Measurements from ENCODE around the gene VAC14. TPM values are rescaled to one million over a fixed set of nuclear protein-coding genes. Genes with fewer than 3 reads are reported as not detected.
A peak's percentile ranks its signal among the peaks of the same experiment; 100 is the strongest.

The VAC14 gene
- total RNA-seq, 2 experiments from 2014 or later: 23.0 to 23.6 TPM

DNA sequence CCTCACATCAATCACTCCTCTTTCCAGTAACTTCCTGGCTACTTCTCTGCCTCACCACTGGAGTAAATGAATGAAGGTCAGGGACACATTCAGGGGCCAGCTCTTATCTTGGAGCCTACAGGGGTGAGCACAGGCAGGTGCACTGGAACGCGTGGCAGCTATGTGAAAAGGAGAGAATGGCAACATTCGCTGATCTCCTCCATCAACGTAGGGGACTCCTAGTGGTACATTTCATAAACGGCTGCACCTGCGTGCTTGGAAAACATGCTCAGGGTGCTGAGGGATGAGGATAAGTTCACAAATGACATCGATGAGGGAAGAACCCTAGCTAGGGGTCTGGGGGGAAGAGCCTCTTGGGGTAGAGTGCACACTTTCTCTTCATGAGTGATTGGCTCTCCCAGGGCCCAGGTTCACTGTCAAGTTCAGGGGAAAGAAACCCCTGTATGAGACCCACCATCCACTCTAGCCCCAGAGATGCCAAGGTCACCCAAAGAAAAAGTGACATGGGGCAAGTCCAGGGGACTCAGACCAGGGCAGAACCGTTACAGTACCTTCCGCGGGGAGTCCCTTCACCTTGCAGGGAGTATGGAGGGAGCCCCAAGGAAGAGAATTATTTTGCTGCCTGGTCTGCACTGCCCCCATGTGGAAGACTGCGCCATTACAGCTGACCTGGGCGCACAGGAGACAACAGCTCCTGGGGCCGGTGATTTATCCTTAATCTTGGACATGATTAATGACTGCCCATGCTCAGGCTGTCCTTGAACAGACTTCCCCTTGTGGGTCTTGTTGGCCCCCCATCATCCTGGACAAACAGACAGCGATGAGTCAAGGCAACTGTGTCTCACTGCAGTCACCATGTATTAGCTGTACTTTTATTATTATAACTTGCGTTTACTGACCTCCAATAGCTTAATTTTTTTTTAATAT, 30.1 kb downstream of the VAC14 start:
- DNase-seq (peak; percentile 17 to 66 (median 45)), ATAC-seq (ENCODE audit: poor library complexity) (peak; percentile 84)
- CTCF ChIA-PET: interaction anchor here (0.6 to 1.7 kb wide), 9 partner anchors 9 to 266 kb away, joined by 3 to 5 read pairs (median 3); no protein-coding TSS in a partner anchor
- no peaks in the 10 kb centered on the region for H3K27me3 Mint-ChIP-seq
- no peak overlapping the region for H3K4me3 Mint-ChIP-seq
- Histone ChIP-seq H3K4me1 (ENCODE audit: insufficient read depth, low read length) (no peaks in the 10 kb centered on the region), H3K9me3 (ENCODE audit: control insufficient read depth in 1 of 2, insufficient read depth in 1 of 2, low read length in 2 of 2) (no peaks in the 10 kb centered on the region), H3K27me3 (ENCODE audit: control insufficient read depth in 1 of 2, insufficient read depth in 2 of 2, low read length in 2 of 2) (no peaks in the 10 kb centered on the region), H3K27ac (ENCODE audit: low read depth in 1 of 2, low read length in 2 of 2) (no peak overlapping the region), H3K36me3 (ENCODE audit: insufficient read depth, low read length) (peaks cover 53% of the 10 kb centered on the region), H3K4me3 (ENCODE audit: low read length) (no peak overlapping the region)
- POLR2A ChIA-PET: interaction anchor here (0.8 to 2.4 kb wide), 4 partner anchors 30 to 92 kb away, joined by 3 to 22 read pairs (median 5); no protein-coding TSS in a partner anchor
- no peaks in the 10 kb centered on the region for H3K9me3 Mint-ChIP-seq
- intact Hi-C loops (cut with DNase I, micrococcal nuclease): loop anchor here (1.0 to 10.0 kb wide), 7 partner anchors 34 to 436 kb away; no protein-coding TSS in a partner anchor
- TF ChIP-seq, protein P1, sequence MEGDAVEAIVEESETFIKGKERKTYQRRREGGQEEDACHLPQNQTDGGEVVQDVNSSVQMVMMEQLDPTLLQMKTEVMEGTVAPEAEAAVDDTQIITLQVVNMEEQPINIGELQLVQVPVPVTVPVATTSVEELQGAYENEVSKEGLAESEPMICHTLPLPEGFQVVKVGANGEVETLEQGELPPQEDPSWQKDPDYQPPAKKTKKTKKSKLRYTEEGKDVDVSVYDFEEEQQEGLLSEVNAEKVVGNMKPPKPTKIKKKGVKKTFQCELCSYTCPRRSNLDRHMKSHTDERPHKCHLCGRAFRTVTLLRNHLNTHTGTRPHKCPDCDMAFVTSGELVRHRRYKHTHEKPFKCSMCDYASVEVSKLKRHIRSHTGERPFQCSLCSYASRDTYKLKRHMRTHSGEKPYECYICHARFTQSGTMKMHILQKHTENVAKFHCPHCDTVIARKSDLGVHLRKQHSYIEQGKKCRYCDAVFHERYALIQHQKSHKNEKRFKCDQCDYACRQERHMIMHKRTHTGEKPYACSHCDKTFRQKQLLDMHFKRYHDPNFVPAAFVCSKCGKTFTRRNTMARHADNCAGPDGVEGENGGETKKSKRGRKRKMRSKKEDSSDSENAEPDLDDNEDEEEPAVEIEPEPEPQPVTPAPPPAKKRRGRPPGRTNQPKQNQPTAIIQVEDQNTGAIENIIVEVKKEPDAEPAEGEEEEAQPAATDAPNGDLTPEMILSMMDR (IDR thresholded peaks at IDR 0.05): peak; percentile 86
- no peak overlapping the region for H3K27ac Mint-ChIP-seq
- peaks cover 79% of the 10 kb centered on the region for H3K36me3 Mint-ChIP-seq (ENCODE audit: low read depth)
- H3K4me1 Mint-ChIP-seq (ENCODE audit: low read depth): no peaks in the 10 kb centered on the region

DNA sequence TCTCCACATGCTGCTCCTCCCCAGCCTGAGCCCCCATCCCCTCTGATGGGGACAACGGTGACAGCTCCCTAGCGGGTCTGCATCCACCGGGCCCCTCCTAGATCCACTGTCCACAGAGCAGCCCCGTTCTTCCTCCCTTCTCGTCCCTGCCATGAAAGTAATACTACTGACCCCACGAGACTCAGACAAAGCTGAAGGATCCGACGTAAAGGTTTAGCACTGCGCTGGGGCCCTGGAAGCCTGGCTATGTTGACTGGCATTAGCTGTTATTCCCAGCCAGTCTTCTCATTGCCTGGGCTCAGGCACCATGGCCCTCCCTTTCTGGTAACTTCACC, 30.7 kb downstream of the VAC14 start:
- ATAC-seq (ENCODE audit: poor library complexity): no peak
- Mint-ChIP-seq H3K36me3 (ENCODE audit: low read depth) (peaks cover 73% of the 10 kb centered on the region), H3K27me3 (no peaks in the 10 kb centered on the region), H3K27ac (no peak overlapping the region), H3K9me3 (no peaks in the 10 kb centered on the region), H3K4me1 (ENCODE audit: low read depth) (no peaks in the 10 kb centered on the region), H3K4me3 (no peak overlapping the region)
- DNase-seq: no peak
- peaks cover 54% of the 10 kb centered on the region for H3K36me3 ChIP-seq (ENCODE audit: insufficient read depth, low read length)
- POLR2A ChIA-PET: interaction anchor here (2.0 to 2.4 kb wide), 2 partner anchors 33 to 35 kb away, joined by 7 to 22 read pairs; no protein-coding TSS in a partner anchor
- no peaks in the 10 kb centered on the region for H3K9me3 ChIP-seq (ENCODE audit: control insufficient read depth in 1 of 2, insufficient read depth in 1 of 2, low read length in 2 of 2)
- CTCF ChIA-PET: interaction anchor here (1.4 to 1.7 kb wide), 2 partner anchors 8 to 32 kb away, joined by 3 to 5 read pairs; no protein-coding TSS in a partner anchor
- no peak overlapping the region for H3K27ac ChIP-seq (ENCODE audit: low read depth in 1 of 2, low read length in 2 of 2)
- TF ChIP-seq, protein P1 (IDR thresholded peaks at IDR 0.05): no peak
- no peaks in the 10 kb centered on the region for H3K4me1 ChIP-seq (ENCODE audit: insufficient read depth, low read length)
- H3K27me3 ChIP-seq (ENCODE audit: control insufficient read depth in 1 of 2, insufficient read depth in 2 of 2, low read length in 2 of 2): no peaks in the 10 kb centered on the region
- intact Hi-C loops (cut with DNase I, micrococcal nuclease): loop anchor here (2.0 to 10.0 kb wide), 4 partner anchors 33 to 435 kb away; no protein-coding TSS in a partner anchor
- H3K4me3 ChIP-seq (ENCODE audit: low read length): no peak overlapping the region

DNA sequence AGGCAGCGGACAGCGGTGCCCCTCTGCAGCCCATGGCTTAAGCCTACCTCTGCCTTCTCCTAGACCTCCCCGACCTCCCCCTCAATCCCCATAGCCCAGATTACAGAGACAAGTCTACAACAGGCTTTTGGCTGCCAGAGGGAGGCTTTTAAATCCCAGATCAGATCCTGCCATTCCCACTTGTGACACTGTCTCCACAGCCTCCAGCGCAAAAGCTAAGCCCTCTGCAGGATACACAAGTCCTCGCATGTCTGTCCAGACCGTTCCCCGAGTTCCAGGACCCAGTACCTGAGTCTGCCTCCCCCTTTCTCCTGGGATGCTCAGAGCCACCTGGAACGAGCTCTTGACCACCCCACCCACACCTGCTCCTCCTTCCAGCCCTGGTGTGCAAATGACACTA, 31.2 kb downstream of the VAC14 start:
- no peak overlapping the region for H3K4me3 Mint-ChIP-seq
- ATAC-seq (ENCODE audit: poor library complexity): no peak
- H3K27me3 Mint-ChIP-seq: no peaks in the 10 kb centered on the region
- TF ChIP-seq, protein P1 (IDR thresholded peaks at IDR 0.05): no peak
- ChIA-PET CTCF (interaction anchor here (1.7 kb wide), 1 partner anchor 32 kb away, joined by 5 read pairs; no protein-coding TSS in a partner anchor), POLR2A (interaction anchor here (2.4 kb wide), 1 partner anchor 32 kb away, joined by 22 read pairs; no protein-coding TSS in a partner anchor)
- no peak overlapping the region for H3K27ac Mint-ChIP-seq
- no peaks in the 10 kb centered on the region for H3K9me3 Mint-ChIP-seq
- DNase-seq: no peak
- H3K4me1 ChIP-seq (ENCODE audit: insufficient read depth, low read length): no peaks in the 10 kb centered on the region
- H3K9me3 ChIP-seq (ENCODE audit: control insufficient read depth in 1 of 2, insufficient read depth in 1 of 2, low read length in 2 of 2): no peaks in the 10 kb centered on the region
- no peak overlapping the region for H3K27ac ChIP-seq (ENCODE audit: low read depth in 1 of 2, low read length in 2 of 2)
- H3K4me1 Mint-ChIP-seq (ENCODE audit: low read depth): no peaks in the 10 kb centered on the region
- peaks cover 57% of the 10 kb centered on the region for H3K36me3 ChIP-seq (ENCODE audit: insufficient read depth, low read length)
- peaks cover 73% of the 10 kb centered on the region for H3K36me3 Mint-ChIP-seq (ENCODE audit: low read depth)
- no peaks in the 10 kb centered on the region for H3K27me3 ChIP-seq (ENCODE audit: control insufficient read depth in 1 of 2, insufficient read depth in 2 of 2, low read length in 2 of 2)
- intact Hi-C loops (cut with DNase I, micrococcal nuclease): loop anchor here (2.0 to 10.0 kb wide), 4 partner anchors 32 to 435 kb away; no protein-coding TSS in a partner anchor
- no peak overlapping the region for H3K4me3 ChIP-seq (ENCODE audit: low read length)

Data from CD4-positive, alpha-beta T cell (primary cell).